Measurements from ENCODE around the gene NAPEPLD.
"Not testable (repeated sequence)": the region's sequence is repeated elsewhere in the genome, so short reads cannot be mapped to it uniquely, and the experiment has no call there.

The NAPEPLD gene

GRCh38 chr7:103114576-103115008 is 34.3 kb downstream of the NAPEPLD start:
- in situ Hi-C loops (cut with MboI; ENCODE audit: low sequenced_read_pairs), result no loop called here

GRCh38 chr7:103113164-103113563 is 35.7 kb downstream of the NAPEPLD start:
- in situ Hi-C loops (cut with MboI; ENCODE audit: low sequenced_read_pairs), result no loop called here

- in situ Hi-C loops (cut with MboI; ENCODE audit: low sequenced_read_pairs), result not testable (repeated sequence)
Measured at GRCh38 chr7:103106703-103107070, 42.2 kb downstream of the NAPEPLD start.

- in situ Hi-C loops (cut with MboI; ENCODE audit: low sequenced_read_pairs), result no loop called here
Measured at GRCh38 chr7:103106005-103106702, 42.7 kb downstream of the NAPEPLD start.

- in situ Hi-C loops (cut with MboI; ENCODE audit: low sequenced_read_pairs), result no loop called here
Measured at GRCh38 chr7:103101543-103101942, 47.4 kb downstream of the NAPEPLD start.

- in situ Hi-C loops (cut with MboI; ENCODE audit: low sequenced_read_pairs), result no loop called here
Measured at GRCh38 chr7:103100348-103100747, 48.6 kb downstream of the NAPEPLD start.

- in situ Hi-C loops (cut with MboI; ENCODE audit: low sequenced_read_pairs), result no loop called here
Measured at GRCh38 chr7:103097041-103097440, 51.9 kb downstream of the NAPEPLD start.

GRCh38 chr7:103095558-103095957 is 53.3 kb downstream of the NAPEPLD start:
- in situ Hi-C loops (cut with MboI; ENCODE audit: low sequenced_read_pairs), result not testable (repeated sequence)

- in situ Hi-C loops (cut with MboI; ENCODE audit: low sequenced_read_pairs), result no loop called here
Measured at GRCh38 chr7:103094102-103094501, 54.8 kb downstream of the NAPEPLD start.

GRCh38 chr7:103093429-103093828 is 55.5 kb downstream of the NAPEPLD start:
- in situ Hi-C loops (cut with MboI; ENCODE audit: low sequenced_read_pairs), result no loop called here

- in situ Hi-C loops (cut with MboI; ENCODE audit: low sequenced_read_pairs), result not testable (repeated sequence)
Measured at GRCh38 chr7:103092321-103092720, 56.6 kb downstream of the NAPEPLD start.

GRCh38 chr7:103083210-103083609 is 65.7 kb downstream of the NAPEPLD start:
- in situ Hi-C loops (cut with MboI; ENCODE audit: low sequenced_read_pairs), result no loop called here

- in situ Hi-C loops (cut with MboI; ENCODE audit: low sequenced_read_pairs), result no loop called here
Measured at GRCh38 chr7:103082497-103082896, 66.4 kb downstream of the NAPEPLD start.

- in situ Hi-C loops (cut with MboI; ENCODE audit: low sequenced_read_pairs), result no loop called here
Measured at GRCh38 chr7:103080923-103081322, 68.0 kb downstream of the NAPEPLD start.

- in situ Hi-C loops (cut with MboI; ENCODE audit: low sequenced_read_pairs), result no loop called here
Measured at GRCh38 chr7:103079836-103080235, 69.1 kb downstream of the NAPEPLD start.

GRCh38 chr7:103078226-103078625 is 70.7 kb downstream of the NAPEPLD start:
- in situ Hi-C loops (cut with MboI; ENCODE audit: low sequenced_read_pairs), result not testable (repeated sequence)

GRCh38 chr7:103077318-103077717 is 71.6 kb downstream of the NAPEPLD start:
- in situ Hi-C loops (cut with MboI; ENCODE audit: low sequenced_read_pairs), result no loop called here

- in situ Hi-C loops (cut with MboI; ENCODE audit: low sequenced_read_pairs), result no loop called here
Measured at GRCh38 chr7:103076764-103077163, 72.1 kb downstream of the NAPEPLD start.

- in situ Hi-C loops (cut with MboI; ENCODE audit: low sequenced_read_pairs), result no loop called here
Measured at GRCh38 chr7:103075337-103075918, 73.5 kb downstream of the NAPEPLD start.

- in situ Hi-C loops (cut with MboI; ENCODE audit: low sequenced_read_pairs), result loop anchor here (25.0 kb wide), 1 partner anchor 312 kb away; no protein-coding TSS in a partner anchor
Measured at GRCh38 chr7:103074519-103075336, 74.2 kb downstream of the NAPEPLD start, which contains the start of the genes ARMC10 and FBXL13. Gene ARMC10, plus strand, starts transcription at chr7:103075140. Its CDS starts 133 bp downstream, at chr7:103075273. Gene FBXL13, minus strand, starts transcription at chr7:103074796.

GRCh38 chr7:103073989-103074518 is 74.8 kb downstream of the NAPEPLD start:
- in situ Hi-C loops (cut with MboI; ENCODE audit: low sequenced_read_pairs), result loop anchor here (25.0 kb wide), 1 partner anchor 312 kb away; no protein-coding TSS in a partner anchor

All from HL-60/S4 treated with phorbol 12-myristate 13-acetate at 8.2 ng/mL for 4 days and 3 days (cell line).